ENCODE measurements around the gene BRAP. TPM values are rescaled to one million over a fixed set of nuclear protein-coding genes. Genes with fewer than 3 reads are reported as not detected.
A peak's percentile ranks its signal among the peaks of the same experiment; 100 is the strongest.

The BRAP gene
- 12.9 TPM for polyA plus RNA-seq (2013, experiment 1 of 2)
- polyA plus RNA-seq (2013, experiment 2 of 2): 13.5 TPM

- H2AK5ac ChIP-seq (ENCODE audit: low read length, severe bottlenecking): peak within 1 kb of the TSS; percentile 23
- H2BK120ac ChIP-seq (ENCODE audit: low read depth, low read length): peak within 1 kb of the TSS; percentile 46
- H2AFZ ChIP-seq (ENCODE audit: low read depth, low read length): peak within 1 kb of the TSS; percentile 85
- DNase-seq: peak; percentile 94
- H3K9ac ChIP-seq (ENCODE audit: low read length): peak within 1 kb of the TSS; percentile 96
- peak within 1 kb of the TSS; percentile 37 for H2BK15ac ChIP-seq (ENCODE audit: low read depth, poor library complexity, severe bottlenecking)
- H3K4ac ChIP-seq (ENCODE audit: low read depth in 1 of 2, low read length in 2 of 2): peak within 1 kb of the TSS; percentile 85 to 97
- peak within 1 kb of the TSS; percentile 68 for H2BK5ac ChIP-seq (ENCODE audit: low read depth, low read length, poor library complexity, severe bottlenecking)
- H3K27me3 ChIP-seq (ENCODE audit: control insufficient read depth in 1 of 2, insufficient read depth in 1 of 2, low read length in 2 of 2): no peaks in the 10 kb centered on the region
- H3K4me3 ChIP-seq (ENCODE audit: insufficient read depth in 1 of 2, low read depth in 1 of 2, low read length in 2 of 2): peak within 1 kb of the TSS; percentile 95 to 98
- H4K91ac ChIP-seq (ENCODE audit: low read length): peak within 1 kb of the TSS; percentile 88
- peaks cover 7% of the 10 kb centered on the region for H3K4me1 ChIP-seq (ENCODE audit: control insufficient read depth, insufficient read depth, low read depth, low read length)
- no peak within 1 kb of the TSS for H3K23ac ChIP-seq (ENCODE audit: low read length in 2 of 2)
- peak within 1 kb of the TSS; percentile 99 for H4K8ac ChIP-seq (ENCODE audit: low read length)
- no peaks in the 10 kb centered on the region for H3K9me3 ChIP-seq (ENCODE audit: control insufficient read depth, low read length)
- peak within 1 kb of the TSS; percentile 84 to 86 for H3K18ac ChIP-seq (ENCODE audit: low read depth in 1 of 2, low read length in 2 of 2)
- peaks cover 22% of the 10 kb centered on the region for H3K79me1 ChIP-seq (replicated peaks; ENCODE audit: low read length, poor library complexity, severe bottlenecking)
- H3K4me2 ChIP-seq (ENCODE audit: low read length, poor library complexity, severe bottlenecking): peak within 1 kb of the TSS; percentile 88
- peak within 1 kb of the TSS in 1 of 2 experiments; percentile 19 for H2BK12ac ChIP-seq (ENCODE audit: low read length in 2 of 2)
- WGBS: 2% methylated on average over 63 of the region's 63 CpGs
- H3K14ac ChIP-seq (ENCODE audit: low read length in 2 of 2): peak within 1 kb of the TSS in 1 of 2 experiments; percentile 30
- H3K36me3 ChIP-seq (ENCODE audit: control insufficient read depth in 1 of 2, insufficient read depth in 2 of 2, low read depth in 1 of 2, low read length in 2 of 2): peaks cover 8 to 21% of the 10 kb centered on the region in 2 experiments
- peak within 1 kb of the TSS; percentile 89 for H3K27ac ChIP-seq (ENCODE audit: low read length, poor library complexity, severe bottlenecking)
These were observed at the start of gene BRAP, which contains the start of gene ACAD10 for GRCh38 chr12:111685811-111686573. BRAP (minus strand) TSS chr12:111685956; CDS start chr12:111685792, 164 bp downstream. ACAD10 (plus strand) TSS chr12:111686053; CDS start chr12:111692710, 6,657 bp downstream.

DNA sequence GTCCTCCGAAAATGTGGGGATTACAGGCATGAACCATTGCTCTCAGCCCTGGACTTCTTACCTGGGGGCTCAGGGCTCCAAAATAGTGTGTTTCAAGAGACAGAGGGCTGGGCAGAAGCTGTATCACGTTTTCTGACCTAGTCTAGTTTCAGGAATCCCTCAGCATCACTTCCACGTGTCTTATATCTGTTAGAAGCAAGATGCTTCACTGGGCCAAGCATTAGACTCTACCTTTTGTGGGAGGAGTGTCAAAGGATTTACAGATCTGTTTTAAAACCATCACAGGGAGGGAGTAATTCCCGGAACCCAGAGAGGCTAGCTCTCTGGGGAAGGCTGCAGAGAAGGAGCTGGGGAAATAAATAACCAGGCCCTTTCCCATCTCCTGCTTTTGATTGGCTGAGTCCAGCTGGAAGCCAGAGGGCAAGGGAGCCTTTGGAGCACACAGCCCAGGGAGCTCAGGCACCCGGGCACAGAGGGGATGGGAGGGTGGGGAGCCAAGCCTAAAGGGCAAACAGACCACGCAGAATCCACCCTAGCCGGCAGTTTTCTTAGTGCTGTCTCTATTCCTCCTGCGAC lies 47.7 kb upstream of the BRAP start:
- Histone ChIP-seq H3K4ac (ENCODE audit: low read depth in 1 of 2, low read length in 2 of 2) (no peak overlapping the region), H3K9ac (ENCODE audit: low read length) (no peak overlapping the region), H3K4me2 (ENCODE audit: low read length, poor library complexity, severe bottlenecking) (no peak overlapping the region), H3K27me3 (ENCODE audit: control insufficient read depth in 1 of 2, insufficient read depth in 1 of 2, low read length in 2 of 2) (no peaks in the 10 kb centered on the region), H3K4me1 (ENCODE audit: control insufficient read depth, insufficient read depth, low read depth, low read length) (no peaks in the 10 kb centered on the region), H2AK5ac (ENCODE audit: low read length, severe bottlenecking) (no peak overlapping the region), H3K27ac (ENCODE audit: low read length, poor library complexity, severe bottlenecking) (no peak overlapping the region), H2BK15ac (ENCODE audit: low read depth, poor library complexity, severe bottlenecking) (no peak overlapping the region), H4K91ac (ENCODE audit: low read length) (no peak overlapping the region), H3K18ac (ENCODE audit: low read depth in 1 of 2, low read length in 2 of 2) (no peak overlapping the region), H2BK120ac (ENCODE audit: low read depth, low read length) (no peak overlapping the region), H3K79me1 (replicated peaks; ENCODE audit: low read length, poor library complexity, severe bottlenecking) (no peaks in the 10 kb centered on the region), H4K8ac (ENCODE audit: low read length) (no peak overlapping the region), H3K4me3 (ENCODE audit: insufficient read depth in 1 of 2, low read depth in 1 of 2, low read length in 2 of 2) (no peak overlapping the region), H2BK5ac (ENCODE audit: low read depth, low read length, poor library complexity, severe bottlenecking) (no peak overlapping the region), H3K9me3 (ENCODE audit: control insufficient read depth, low read length) (no peaks in the 10 kb centered on the region), H2BK12ac (ENCODE audit: low read length in 2 of 2) (no peak overlapping the region), H2AFZ (ENCODE audit: low read depth, low read length) (no peak overlapping the region), H3K14ac (ENCODE audit: low read length in 2 of 2) (no peak overlapping the region), H3K23ac (ENCODE audit: low read length in 2 of 2) (no peak overlapping the region), H3K36me3 (ENCODE audit: control insufficient read depth in 1 of 2, insufficient read depth in 2 of 2, low read depth in 1 of 2, low read length in 2 of 2) (peaks cover 36 to 51% of the 10 kb centered on the region in 2 experiments)
- WGBS: 95% methylated on average over 8 of the region's 8 CpGs
- DNase-seq: no peak

DNA sequence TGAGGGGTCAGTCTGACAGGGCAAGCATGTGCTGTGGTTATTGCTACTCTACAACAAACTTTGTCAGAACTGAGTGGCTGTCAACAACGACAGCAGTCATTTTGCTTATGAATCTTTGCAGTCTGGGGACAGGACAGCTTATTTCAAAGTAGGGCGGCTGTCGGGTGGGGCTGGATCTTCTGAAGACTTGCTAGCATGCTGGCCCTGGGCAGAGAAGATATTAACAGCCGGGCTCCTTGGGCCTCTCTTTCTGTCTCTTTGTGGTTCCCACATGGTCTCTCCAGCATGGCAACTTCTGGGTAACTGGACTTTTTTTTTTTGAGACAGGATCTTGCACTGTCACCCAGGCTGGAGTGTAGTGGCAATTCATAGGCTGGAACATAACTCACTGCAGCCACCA lies 47.0 kb upstream of the BRAP start:
- no peak overlapping the region for H3K18ac ChIP-seq (ENCODE audit: low read depth in 1 of 2, low read length in 2 of 2)
- no peak overlapping the region for H2BK12ac ChIP-seq (ENCODE audit: low read length in 2 of 2)
- no peak overlapping the region for H2BK15ac ChIP-seq (ENCODE audit: low read depth, poor library complexity, severe bottlenecking)
- H3K14ac ChIP-seq (ENCODE audit: low read length in 2 of 2): no peak overlapping the region
- no peak overlapping the region for H3K4me3 ChIP-seq (ENCODE audit: insufficient read depth in 1 of 2, low read depth in 1 of 2, low read length in 2 of 2)
- H2AFZ ChIP-seq (ENCODE audit: low read depth, low read length): no peak overlapping the region
- 93% methylated on average over 4 of the region's 4 CpGs for WGBS
- no peak overlapping the region for H2BK5ac ChIP-seq (ENCODE audit: low read depth, low read length, poor library complexity, severe bottlenecking)
- no peaks in the 10 kb centered on the region for H3K4me1 ChIP-seq (ENCODE audit: control insufficient read depth, insufficient read depth, low read depth, low read length)
- H3K4me2 ChIP-seq (ENCODE audit: low read length, poor library complexity, severe bottlenecking): no peak overlapping the region
- no peak overlapping the region for H4K91ac ChIP-seq (ENCODE audit: low read length)
- no peaks in the 10 kb centered on the region for H3K27me3 ChIP-seq (ENCODE audit: control insufficient read depth in 1 of 2, insufficient read depth in 1 of 2, low read length in 2 of 2)
- H2BK120ac ChIP-seq (ENCODE audit: low read depth, low read length): no peak overlapping the region
- no peaks in the 10 kb centered on the region for H3K79me1 ChIP-seq (replicated peaks; ENCODE audit: low read length, poor library complexity, severe bottlenecking)
- no peak overlapping the region for H3K23ac ChIP-seq (ENCODE audit: low read length in 2 of 2)
- no peak overlapping the region for H4K8ac ChIP-seq (ENCODE audit: low read length)
- H3K9me3 ChIP-seq (ENCODE audit: control insufficient read depth, low read length): no peaks in the 10 kb centered on the region
- H2AK5ac ChIP-seq (ENCODE audit: low read length, severe bottlenecking): no peak overlapping the region
- DNase-seq: no peak
- no peak overlapping the region for H3K27ac ChIP-seq (ENCODE audit: low read length, poor library complexity, severe bottlenecking)
- no peak overlapping the region for H3K9ac ChIP-seq (ENCODE audit: low read length)
- H3K4ac ChIP-seq (ENCODE audit: low read depth in 1 of 2, low read length in 2 of 2): no peak overlapping the region
- peaks cover 31 to 56% of the 10 kb centered on the region in 2 experiments for H3K36me3 ChIP-seq (ENCODE audit: control insufficient read depth in 1 of 2, insufficient read depth in 2 of 2, low read depth in 1 of 2, low read length in 2 of 2)

GRCh38 chr12:111730420-111730819 lies 44.7 kb upstream of the BRAP start:
- no peak overlapping the region for H3K4me2 ChIP-seq (ENCODE audit: low read length, poor library complexity, severe bottlenecking)
- H3K36me3 ChIP-seq (ENCODE audit: control insufficient read depth in 1 of 2, insufficient read depth in 2 of 2, low read depth in 1 of 2, low read length in 2 of 2): peaks cover 30 to 55% of the 10 kb centered on the region in 2 experiments
- H3K23ac ChIP-seq (ENCODE audit: low read length in 2 of 2): no peak overlapping the region
- H2BK12ac ChIP-seq (ENCODE audit: low read length in 2 of 2): no peak overlapping the region
- no peak overlapping the region for H3K4me3 ChIP-seq (ENCODE audit: insufficient read depth in 1 of 2, low read depth in 1 of 2, low read length in 2 of 2)
- H4K91ac ChIP-seq (ENCODE audit: low read length): no peak overlapping the region
- H2AK5ac ChIP-seq (ENCODE audit: low read length, severe bottlenecking): no peak overlapping the region
- no peak overlapping the region for H2BK5ac ChIP-seq (ENCODE audit: low read depth, low read length, poor library complexity, severe bottlenecking)
- H2AFZ ChIP-seq (ENCODE audit: low read depth, low read length): no peak overlapping the region
- H3K14ac ChIP-seq (ENCODE audit: low read length in 2 of 2): no peak overlapping the region
- no peak overlapping the region for H2BK15ac ChIP-seq (ENCODE audit: low read depth, poor library complexity, severe bottlenecking)
- H4K8ac ChIP-seq (ENCODE audit: low read length): no peak overlapping the region
- no peak overlapping the region for H3K18ac ChIP-seq (ENCODE audit: low read depth in 1 of 2, low read length in 2 of 2)
- no peaks in the 10 kb centered on the region for H3K4me1 ChIP-seq (ENCODE audit: control insufficient read depth, insufficient read depth, low read depth, low read length)
- WGBS: 97% methylated on average over 9 of the region's 9 CpGs
- no peaks in the 10 kb centered on the region for H3K79me1 ChIP-seq (replicated peaks; ENCODE audit: low read length, poor library complexity, severe bottlenecking)
- no peaks in the 10 kb centered on the region for H3K27me3 ChIP-seq (ENCODE audit: control insufficient read depth in 1 of 2, insufficient read depth in 1 of 2, low read length in 2 of 2)
- H2BK120ac ChIP-seq (ENCODE audit: low read depth, low read length): no peak overlapping the region
- no peak overlapping the region for H3K9ac ChIP-seq (ENCODE audit: low read length)
- DNase-seq: no peak
- no peak overlapping the region for H3K27ac ChIP-seq (ENCODE audit: low read length, poor library complexity, severe bottlenecking)
- no peaks in the 10 kb centered on the region for H3K9me3 ChIP-seq (ENCODE audit: control insufficient read depth, low read length)
- no peak overlapping the region for H3K4ac ChIP-seq (ENCODE audit: low read depth in 1 of 2, low read length in 2 of 2)

All from mesenchymal stem cell (in vitro differentiated cells and primary cell).